ENCODE results near the gene VAMP4.
"Not testable (repeated sequence)": the region's sequence is repeated elsewhere in the genome, so short reads cannot be mapped to it uniquely, and the experiment has no call there.

VAMP4 gene

GRCh38 chr1:171666114-171666769 lies 75.6 kb downstream of the VAMP4 start:
- TF ChIP-seq, protein P1, sequence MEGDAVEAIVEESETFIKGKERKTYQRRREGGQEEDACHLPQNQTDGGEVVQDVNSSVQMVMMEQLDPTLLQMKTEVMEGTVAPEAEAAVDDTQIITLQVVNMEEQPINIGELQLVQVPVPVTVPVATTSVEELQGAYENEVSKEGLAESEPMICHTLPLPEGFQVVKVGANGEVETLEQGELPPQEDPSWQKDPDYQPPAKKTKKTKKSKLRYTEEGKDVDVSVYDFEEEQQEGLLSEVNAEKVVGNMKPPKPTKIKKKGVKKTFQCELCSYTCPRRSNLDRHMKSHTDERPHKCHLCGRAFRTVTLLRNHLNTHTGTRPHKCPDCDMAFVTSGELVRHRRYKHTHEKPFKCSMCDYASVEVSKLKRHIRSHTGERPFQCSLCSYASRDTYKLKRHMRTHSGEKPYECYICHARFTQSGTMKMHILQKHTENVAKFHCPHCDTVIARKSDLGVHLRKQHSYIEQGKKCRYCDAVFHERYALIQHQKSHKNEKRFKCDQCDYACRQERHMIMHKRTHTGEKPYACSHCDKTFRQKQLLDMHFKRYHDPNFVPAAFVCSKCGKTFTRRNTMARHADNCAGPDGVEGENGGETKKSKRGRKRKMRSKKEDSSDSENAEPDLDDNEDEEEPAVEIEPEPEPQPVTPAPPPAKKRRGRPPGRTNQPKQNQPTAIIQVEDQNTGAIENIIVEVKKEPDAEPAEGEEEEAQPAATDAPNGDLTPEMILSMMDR (IDR thresholded peaks at IDR 0.05; ENCODE audit: borderline replicate concordance, control extremely low read depth, extremely low read depth, insufficient read depth, missing control alignments), result no peak
- in situ Hi-C loops (cut with MboI; ENCODE audit: low sequenced_read_pairs, unreplicated experiment), result loop anchor here (25.0 kb wide), 1 partner anchor 321 kb away; no protein-coding TSS in a partner anchor
- DNase-seq (ENCODE audit: low spot score), result no peak

- TF ChIP-seq, protein P1 (IDR thresholded peaks at IDR 0.05; ENCODE audit: borderline replicate concordance, control extremely low read depth, extremely low read depth, insufficient read depth, missing control alignments), result no peak
- in situ Hi-C loops (cut with MboI; ENCODE audit: low sequenced_read_pairs, unreplicated experiment), result loop anchor here (25.0 kb wide), 1 partner anchor 322 kb away; no protein-coding TSS in a partner anchor
These were observed 76.9 kb downstream of the VAMP4 start for GRCh38 chr1:171664976-171665375.

GRCh38 chr1:171663854-171664575 lies 77.8 kb downstream of the VAMP4 start:
- TF ChIP-seq, protein P1 (IDR thresholded peaks at IDR 0.05; ENCODE audit: borderline replicate concordance, control extremely low read depth, extremely low read depth, insufficient read depth, missing control alignments), result no peak
- in situ Hi-C loops (cut with MboI; ENCODE audit: low sequenced_read_pairs, unreplicated experiment), result loop anchor here (25.0 kb wide), 1 partner anchor 323 kb away; no protein-coding TSS in a partner anchor
- no peak for DNase-seq (ENCODE audit: low spot score)

More at GRCh38 chr1:171664976-171665375, 76.9 kb downstream of the VAMP4 start:
- DNase-seq (ENCODE audit: low spot score), result no peak

- in situ Hi-C loops (cut with MboI; ENCODE audit: low sequenced_read_pairs, unreplicated experiment), result loop anchor here (25.0 kb wide), 1 partner anchor 324 kb away; no protein-coding TSS in a partner anchor
- no peak for DNase-seq (ENCODE audit: low spot score)
These were observed 78.6 kb downstream of the VAMP4 start for GRCh38 chr1:171663036-171663853.

GRCh38 chr1:171661076-171661650 lies 80.7 kb downstream of the VAMP4 start:
- DNase-seq (ENCODE audit: low spot score), result no peak

More at GRCh38 chr1:171663036-171663853, 78.6 kb downstream of the VAMP4 start:
- TF ChIP-seq, protein P1 (IDR thresholded peaks at IDR 0.05; ENCODE audit: borderline replicate concordance, control extremely low read depth, extremely low read depth, insufficient read depth, missing control alignments), result no peak

DNA sequence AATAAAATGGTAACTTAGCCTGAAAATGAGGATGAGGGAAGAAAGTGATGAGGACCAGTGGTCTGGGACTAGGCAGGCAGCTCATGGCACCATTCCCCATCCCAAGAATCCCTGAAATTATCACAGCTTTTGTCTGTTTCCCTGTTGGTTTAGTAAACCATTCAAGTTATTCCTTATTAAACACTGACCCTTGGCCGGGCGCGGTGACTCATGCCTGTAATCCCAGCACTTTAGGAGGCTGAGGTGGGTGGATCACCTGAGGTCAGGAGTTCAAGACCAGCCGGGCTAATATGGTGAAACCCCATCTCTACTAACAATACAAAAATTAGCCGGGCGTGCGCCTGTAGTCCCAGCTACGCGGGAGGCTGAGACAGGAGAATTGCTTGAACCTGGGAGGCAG lies 85.7 kb downstream of the VAMP4 start:
- in situ Hi-C loops (cut with MboI; ENCODE audit: low sequenced_read_pairs, unreplicated experiment), result loop anchor here (25.0 kb wide), 1 partner anchor 331 kb away; no protein-coding TSS in a partner anchor
- DNase-seq (ENCODE audit: low spot score), result not testable (repeated sequence)

More at GRCh38 chr1:171661076-171661650, 80.7 kb downstream of the VAMP4 start:
- TF ChIP-seq, protein P1 (IDR thresholded peaks at IDR 0.05; ENCODE audit: borderline replicate concordance, control extremely low read depth, extremely low read depth, insufficient read depth, missing control alignments), result no peak
- in situ Hi-C loops (cut with MboI; ENCODE audit: low sequenced_read_pairs, unreplicated experiment), result loop anchor here (25.0 kb wide), 1 partner anchor 326 kb away; no protein-coding TSS in a partner anchor

Data from GM13976 (cell line).